Stimulated activated CD4-positive, alpha-beta T cell treated with anti-CD3 and anti-CD28 coated beads, Interleukin-12 subunit alpha, Interleukin-12 subunit beta, amount 100 ng/mL, for 4 hours (primary cell): Measurements from ENCODE around the gene ARHGAP44.

ENCODE experiments used
- DNase-seq: peaks from one replicate; pipeline ENCODE4 v3.0.0-alpha.2; 2020

The ARHGAP44 gene

GRCh38 chr17:13031718-13032350 is 242.5 kb downstream of the ARHGAP44 start:
- peak; percentile 46 for DNase-seq

- no peak for DNase-seq
Measured at GRCh38 chr17:13035420-13035819, 246.1 kb downstream of the ARHGAP44 start.

GRCh38 chr17:13036751-13037150 is 247.5 kb downstream of the ARHGAP44 start:
- no peak for DNase-seq

- no peak for DNase-seq
Measured at GRCh38 chr17:13038931-13039665, 249.8 kb downstream of the ARHGAP44 start.
